ENCODE results near the gene CELF1. TPM values are rescaled to one million over a fixed set of nuclear protein-coding genes. Genes with fewer than 3 reads are reported as not detected.
A peak's percentile ranks its signal among the peaks of the same experiment; 100 is the strongest.

The CELF1 gene
- total and polyA plus RNA-seq, 9 of the 15 experiments (the other 6 are each of a cell fraction or from before 2014, with no cell fraction given), result 11.3 to 142 (median 77.4) TPM

- no peak; the same call in 1 of the 2 replicates for TF ChIP-seq GTF2E2 (tag; IDR thresholded peaks at IDR 0.05)
- peak; percentile 89 for TF ChIP-seq NFE2 (IDR thresholded peaks at IDR 0.05; ENCODE audit: low read depth)
- no peak for TF ChIP-seq HMG20A (CRISPR knock-in tag; conservative IDR thresholded peaks at IDR 0.05)
- TF ChIP-seq, protein P1, sequence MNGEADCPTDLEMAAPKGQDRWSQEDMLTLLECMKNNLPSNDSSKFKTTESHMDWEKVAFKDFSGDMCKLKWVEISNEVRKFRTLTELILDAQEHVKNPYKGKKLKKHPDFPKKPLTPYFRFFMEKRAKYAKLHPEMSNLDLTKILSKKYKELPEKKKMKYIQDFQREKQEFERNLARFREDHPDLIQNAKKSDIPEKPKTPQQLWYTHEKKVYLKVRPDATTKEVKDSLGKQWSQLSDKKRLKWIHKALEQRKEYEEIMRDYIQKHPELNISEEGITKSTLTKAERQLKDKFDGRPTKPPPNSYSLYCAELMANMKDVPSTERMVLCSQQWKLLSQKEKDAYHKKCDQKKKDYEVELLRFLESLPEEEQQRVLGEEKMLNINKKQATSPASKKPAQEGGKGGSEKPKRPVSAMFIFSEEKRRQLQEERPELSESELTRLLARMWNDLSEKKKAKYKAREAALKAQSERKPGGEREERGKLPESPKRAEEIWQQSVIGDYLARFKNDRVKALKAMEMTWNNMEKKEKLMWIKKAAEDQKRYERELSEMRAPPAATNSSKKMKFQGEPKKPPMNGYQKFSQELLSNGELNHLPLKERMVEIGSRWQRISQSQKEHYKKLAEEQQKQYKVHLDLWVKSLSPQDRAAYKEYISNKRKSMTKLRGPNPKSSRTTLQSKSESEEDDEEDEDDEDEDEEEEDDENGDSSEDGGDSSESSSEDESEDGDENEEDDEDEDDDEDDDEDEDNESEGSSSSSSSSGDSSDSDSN (IDR thresholded peaks at IDR 0.05; ENCODE audit: borderline replicate concordance in 1 of 2, low read depth in 2 of 2, low read length in 2 of 2), result no peak
- TF ChIP-seq PCBP1 (IDR thresholded peaks at IDR 0.05; ENCODE audit: low read depth, low read length, poor library complexity, severe bottlenecking), result peak; percentile 63
- TF ChIP-seq ZNF354B (CRISPR knock-in tag; IDR thresholded peaks at IDR 0.05), result no peak
- no peak for TF ChIP-seq SRSF3 (IDR thresholded peaks at IDR 0.05; ENCODE audit: insufficient read depth, low read length)
- no peak for TF ChIP-seq ATF1 (CRISPR knock-in tag; IDR thresholded peaks at IDR 0.05)
- TF ChIP-seq ATF1 (tag; IDR thresholded peaks at IDR 0.05), result peak; percentile 92
- 0 out of 2 replicates have a peak, but pooled peaks have one; percentile 18 for TF ChIP-seq ZNF263 (CRISPR knock-in tag; IDR thresholded peaks at IDR 0.05; ENCODE audit: borderline replicate concordance)
- peak in 1 of 2 experiments; percentile 69; a peak in 1 of 4 replicates for TF ChIP-seq TRIM24 (IDR thresholded peaks at IDR 0.05)
- TF ChIP-seq MAZ (CRISPR knock-in tag; conservative IDR thresholded peaks at IDR 0.05 in 1 of 2, IDR thresholded peaks at IDR 0.05 in 1 of 2), result peak; percentile 61 to 88
- TF ChIP-seq FOXA3 (CRISPR knock-in tag; conservative IDR thresholded peaks at IDR 0.05 in 1 of 2, IDR thresholded peaks at IDR 0.05 in 1 of 2), result no peak
- TF ChIP-seq, protein P2, sequence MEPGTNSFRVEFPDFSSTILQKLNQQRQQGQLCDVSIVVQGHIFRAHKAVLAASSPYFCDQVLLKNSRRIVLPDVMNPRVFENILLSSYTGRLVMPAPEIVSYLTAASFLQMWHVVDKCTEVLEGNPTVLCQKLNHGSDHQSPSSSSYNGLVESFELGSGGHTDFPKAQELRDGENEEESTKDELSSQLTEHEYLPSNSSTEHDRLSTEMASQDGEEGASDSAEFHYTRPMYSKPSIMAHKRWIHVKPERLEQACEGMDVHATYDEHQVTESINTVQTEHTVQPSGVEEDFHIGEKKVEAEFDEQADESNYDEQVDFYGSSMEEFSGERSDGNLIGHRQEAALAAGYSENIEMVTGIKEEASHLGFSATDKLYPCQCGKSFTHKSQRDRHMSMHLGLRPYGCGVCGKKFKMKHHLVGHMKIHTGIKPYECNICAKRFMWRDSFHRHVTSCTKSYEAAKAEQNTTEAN (CRISPR knock-in tag; IDR thresholded peaks at IDR 0.05), result peak; percentile 77; the same call in 1 of the 2 replicates
- TF ChIP-seq YY1 (IDR thresholded peaks at IDR 0.05; ENCODE audit: borderline replicate concordance in 1 of 3, control insufficient read depth in 1 of 3, extremely low read depth in 1 of 3, insufficient read depth in 3 of 3, insufficient read length in 1 of 3, insufficient replicate concordance in 2 of 3, low read depth in 1 of 3, low read length in 2 of 3), result peak; percentile 91 to 98 (median 94)
These were observed 126.6 kb downstream of the CELF1 start, which contains the start of gene PSMC3 (continued) for GRCh38 chr11:47426062-47426956.
